ENCODE data around the gene DNAJC28.

Gene DNAJC28, protein sequence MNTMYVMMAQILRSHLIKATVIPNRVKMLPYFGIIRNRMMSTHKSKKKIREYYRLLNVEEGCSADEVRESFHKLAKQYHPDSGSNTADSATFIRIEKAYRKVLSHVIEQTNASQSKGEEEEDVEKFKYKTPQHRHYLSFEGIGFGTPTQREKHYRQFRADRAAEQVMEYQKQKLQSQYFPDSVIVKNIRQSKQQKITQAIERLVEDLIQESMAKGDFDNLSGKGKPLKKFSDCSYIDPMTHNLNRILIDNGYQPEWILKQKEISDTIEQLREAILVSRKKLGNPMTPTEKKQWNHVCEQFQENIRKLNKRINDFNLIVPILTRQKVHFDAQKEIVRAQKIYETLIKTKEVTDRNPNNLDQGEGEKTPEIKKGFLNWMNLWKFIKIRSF

DNA sequence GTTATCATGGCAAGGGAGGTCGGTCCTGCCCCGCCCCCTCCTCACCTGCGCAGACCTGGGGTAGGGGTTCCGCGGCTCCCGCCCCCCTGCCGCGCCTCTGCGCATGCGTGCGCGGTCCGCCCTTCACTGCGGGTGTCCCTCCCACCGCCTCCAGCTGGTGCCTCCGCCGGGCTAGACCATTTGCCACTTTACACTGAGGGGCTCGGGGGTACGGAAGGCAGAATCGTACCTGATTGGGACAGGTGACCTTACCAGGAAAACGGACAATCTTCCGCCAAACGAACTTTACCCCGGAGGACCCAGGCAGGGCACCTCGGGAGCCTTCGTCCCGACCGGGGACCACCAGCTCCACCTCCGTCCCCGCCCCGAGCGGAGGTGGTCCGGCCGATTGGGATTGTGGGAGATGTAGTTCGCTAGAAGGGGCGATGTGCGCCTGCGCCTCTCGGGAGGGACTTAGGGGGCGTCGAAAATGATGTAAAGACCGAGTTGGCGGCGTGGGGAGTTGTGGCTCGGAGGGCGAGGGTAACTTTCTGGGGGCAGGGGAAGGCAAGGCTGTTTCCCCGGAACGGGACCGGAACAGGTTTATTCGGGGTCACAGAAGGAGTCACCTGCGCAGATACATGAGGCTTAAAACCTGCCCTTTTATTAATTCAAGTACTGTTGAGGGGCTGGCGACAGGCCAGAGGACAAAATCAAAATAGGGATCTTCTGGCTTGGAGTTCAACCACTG lies at the start of gene DNAJC28:
Gene DNAJC28, minus strand, starts transcription at position 344 of the 730 bp plus-strand sequence. CDS start 2,323 bp downstream, outside the sequence.
- H3K4me3 ChIP-seq (ENCODE audit: insufficient read length, low read depth) = peak within 1 kb of the TSS; percentile 74
- DNase-seq (ENCODE audit: low read depth, low spot score) = peak; percentile 97
- H3K9me3 ChIP-seq (ENCODE audit: insufficient read depth, low read length) = no peaks in the 10 kb centered on the region
- peaks cover 6% of the 10 kb centered on the region for H3K4me1 ChIP-seq (ENCODE audit: insufficient read depth, insufficient read length)
- peak within 1 kb of the TSS; percentile 86 for H3K9ac ChIP-seq (ENCODE audit: insufficient read length, low read depth)
- no peaks in the 10 kb centered on the region for H3K27me3 ChIP-seq (ENCODE audit: insufficient read depth, insufficient read length)
- H3K36me3 ChIP-seq (ENCODE audit: insufficient read depth, insufficient read length, low read length) = no peaks in the 10 kb centered on the region
- no peak for TF ChIP-seq SUZ12 (IDR thresholded peaks at IDR 0.05; ENCODE audit: extremely low read depth, insufficient read depth, insufficient read length)
- peak; percentile 24 for TF ChIP-seq YY1 (IDR thresholded peaks at IDR 0.05; ENCODE audit: insufficient read depth, insufficient read length)

DNA sequence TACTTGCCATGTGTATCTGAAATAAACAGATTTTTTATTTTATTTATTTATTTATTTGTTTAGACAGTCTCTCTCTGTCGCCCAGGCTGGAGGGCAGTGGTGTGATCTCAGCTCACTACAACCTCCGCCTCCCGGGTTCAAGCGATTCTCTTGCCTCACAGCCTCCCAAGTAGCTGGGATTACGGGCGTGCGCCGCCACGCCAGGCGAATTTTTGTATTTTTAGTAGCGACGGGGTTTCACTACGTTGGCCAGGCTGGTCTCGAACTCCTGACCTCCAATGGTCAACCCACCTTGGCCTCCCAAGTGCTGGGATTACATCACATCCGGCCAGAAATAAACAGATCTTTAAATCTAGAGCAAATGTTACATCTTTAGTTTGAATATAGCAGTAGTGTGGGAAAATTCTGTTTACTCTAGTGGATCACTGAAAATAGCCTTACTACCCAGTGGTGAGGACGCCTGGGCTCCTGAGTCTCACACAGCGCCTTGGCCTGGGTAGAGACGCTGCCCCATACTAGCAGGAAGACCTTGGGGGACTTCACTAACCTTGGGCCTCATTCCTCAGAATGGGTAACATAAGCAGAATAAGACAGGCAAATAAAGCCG lies 49.7 kb upstream of the DNAJC28 start:
- peaks cover 64% of the 10 kb centered on the region for H3K36me3 ChIP-seq (ENCODE audit: insufficient read depth, insufficient read length, low read length)
- no peaks in the 10 kb centered on the region for H3K4me1 ChIP-seq (ENCODE audit: insufficient read depth, insufficient read length)
- no peaks in the 10 kb centered on the region for H3K27me3 ChIP-seq (ENCODE audit: insufficient read depth, insufficient read length)
- H3K9ac ChIP-seq (ENCODE audit: insufficient read length, low read depth) = peak overlapping the region; percentile 99
- no peak for TF ChIP-seq ZNF274 (IDR thresholded peaks at IDR 0.05; ENCODE audit: low read depth, low read length)
- TF ChIP-seq SUZ12 (IDR thresholded peaks at IDR 0.05; ENCODE audit: extremely low read depth, insufficient read depth, insufficient read length) = no peak
- no peak for TF ChIP-seq YY1 (IDR thresholded peaks at IDR 0.05; ENCODE audit: insufficient read depth, insufficient read length)
- no peak for DNase-seq (ENCODE audit: low read depth, low spot score)
- no peaks in the 10 kb centered on the region for H3K9me3 ChIP-seq (ENCODE audit: insufficient read depth, low read length)
- H3K4me3 ChIP-seq (ENCODE audit: insufficient read length, low read depth) = peak overlapping the region; percentile 88

DNA sequence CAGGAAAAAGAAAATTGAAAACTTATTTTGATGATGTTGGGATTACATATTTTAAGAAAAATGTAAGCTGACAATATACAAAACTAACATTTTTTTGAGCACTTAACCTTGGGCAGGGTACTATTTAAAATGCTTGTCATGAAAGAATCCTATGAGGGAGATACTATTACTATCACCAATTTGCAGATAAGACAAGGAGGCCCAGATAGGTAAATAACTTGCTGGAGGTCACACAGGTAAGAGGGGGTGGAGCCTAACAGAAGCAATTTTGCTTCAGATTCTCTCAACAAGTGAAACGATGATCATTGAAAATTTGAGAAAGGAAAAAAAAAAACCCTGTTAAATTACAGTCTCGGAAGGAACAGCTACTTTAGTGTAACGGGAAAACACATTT lies 49.2 kb upstream of the DNAJC28 start:
- H3K36me3 ChIP-seq (ENCODE audit: insufficient read depth, insufficient read length, low read length) = peaks cover 64% of the 10 kb centered on the region

DNA sequence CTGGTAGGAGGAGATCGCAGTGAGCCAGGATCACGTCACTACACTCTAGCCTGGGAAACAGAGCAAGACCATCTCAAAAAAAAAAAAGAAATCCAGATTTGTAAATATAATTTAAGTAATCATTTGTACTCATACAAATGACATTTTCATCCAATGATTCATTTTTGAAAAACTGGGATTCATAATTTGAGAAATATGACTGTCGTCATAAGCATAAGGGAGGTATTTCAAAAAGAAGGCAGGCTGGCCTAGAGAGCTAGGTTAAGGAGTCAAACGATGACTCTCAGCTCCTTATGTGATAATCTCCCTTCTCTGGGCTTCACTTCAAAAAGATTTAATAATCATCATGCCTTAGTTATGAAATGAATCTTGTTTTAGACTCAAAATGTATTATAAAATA lies 48.1 kb upstream of the DNAJC28 start:
- Histone ChIP-seq H3K4me3 (ENCODE audit: insufficient read length, low read depth) (no peak overlapping the region), H3K36me3 (ENCODE audit: insufficient read depth, insufficient read length, low read length) (peaks cover 66% of the 10 kb centered on the region), H3K27me3 (ENCODE audit: insufficient read depth, insufficient read length) (no peaks in the 10 kb centered on the region), H3K9me3 (ENCODE audit: insufficient read depth, low read length) (no peaks in the 10 kb centered on the region), H3K9ac (ENCODE audit: insufficient read length, low read depth) (no peak overlapping the region), H3K4me1 (ENCODE audit: insufficient read depth, insufficient read length) (no peaks in the 10 kb centered on the region)
- TF ChIP-seq ZNF274 (IDR thresholded peaks at IDR 0.05; ENCODE audit: low read depth, low read length) = no peak
- no peak for TF ChIP-seq SUZ12 (IDR thresholded peaks at IDR 0.05; ENCODE audit: extremely low read depth, insufficient read depth, insufficient read length)
- no peak for TF ChIP-seq YY1 (IDR thresholded peaks at IDR 0.05; ENCODE audit: insufficient read depth, insufficient read length)
- DNase-seq (ENCODE audit: low read depth, low spot score) = no peak

More for the DNA sequence above, 49.2 kb upstream of the DNAJC28 start:
- H3K4me3 ChIP-seq (ENCODE audit: insufficient read length, low read depth) = peak overlapping the region; percentile 88
- H3K4me1 ChIP-seq (ENCODE audit: insufficient read depth, insufficient read length) = no peaks in the 10 kb centered on the region
- H3K9me3 ChIP-seq (ENCODE audit: insufficient read depth, low read length) = no peaks in the 10 kb centered on the region
- peak overlapping the region; percentile 14 for H3K9ac ChIP-seq (ENCODE audit: insufficient read length, low read depth)
- no peak for TF ChIP-seq YY1 (IDR thresholded peaks at IDR 0.05; ENCODE audit: insufficient read depth, insufficient read length)
- no peak for TF ChIP-seq SUZ12 (IDR thresholded peaks at IDR 0.05; ENCODE audit: extremely low read depth, insufficient read depth, insufficient read length)
- no peak for TF ChIP-seq ZNF274 (IDR thresholded peaks at IDR 0.05; ENCODE audit: low read depth, low read length)
- H3K27me3 ChIP-seq (ENCODE audit: insufficient read depth, insufficient read length) = no peaks in the 10 kb centered on the region
- no peak for DNase-seq (ENCODE audit: low read depth, low spot score)

DNA sequence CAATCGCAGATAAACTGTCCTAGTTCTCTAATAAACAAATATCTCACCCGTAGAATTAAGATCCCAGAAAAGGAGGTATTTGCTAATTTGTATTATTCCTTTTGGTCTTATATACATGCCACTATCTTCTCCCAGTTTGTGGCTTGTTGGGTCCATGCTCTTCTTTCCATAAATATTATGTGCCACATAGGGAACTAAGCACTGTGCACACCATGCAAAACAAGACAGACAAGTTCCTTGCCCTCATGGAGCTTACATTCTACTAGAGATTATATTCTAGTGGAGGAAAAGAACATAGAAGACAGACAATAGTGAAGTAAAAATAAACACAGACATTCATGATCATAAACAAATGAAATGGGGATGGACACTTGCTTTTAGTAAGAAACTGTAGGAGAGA lies 45.7 kb upstream of the DNAJC28 start:
- Histone ChIP-seq H3K36me3 (ENCODE audit: insufficient read depth, insufficient read length, low read length) (peaks cover 81% of the 10 kb centered on the region), H3K4me1 (ENCODE audit: insufficient read depth, insufficient read length) (no peaks in the 10 kb centered on the region), H3K27me3 (ENCODE audit: insufficient read depth, insufficient read length) (no peaks in the 10 kb centered on the region), H3K4me3 (ENCODE audit: insufficient read length, low read depth) (no peak overlapping the region), H3K9ac (ENCODE audit: insufficient read length, low read depth) (no peak overlapping the region), H3K9me3 (ENCODE audit: insufficient read depth, low read length) (no peaks in the 10 kb centered on the region)
- TF ChIP-seq YY1 (IDR thresholded peaks at IDR 0.05; ENCODE audit: insufficient read depth, insufficient read length) = no peak
- no peak for TF ChIP-seq ZNF274 (IDR thresholded peaks at IDR 0.05; ENCODE audit: low read depth, low read length)
- TF ChIP-seq SUZ12 (IDR thresholded peaks at IDR 0.05; ENCODE audit: extremely low read depth, insufficient read depth, insufficient read length) = no peak
- DNase-seq (ENCODE audit: low read depth, low spot score) = no peak

DNA sequence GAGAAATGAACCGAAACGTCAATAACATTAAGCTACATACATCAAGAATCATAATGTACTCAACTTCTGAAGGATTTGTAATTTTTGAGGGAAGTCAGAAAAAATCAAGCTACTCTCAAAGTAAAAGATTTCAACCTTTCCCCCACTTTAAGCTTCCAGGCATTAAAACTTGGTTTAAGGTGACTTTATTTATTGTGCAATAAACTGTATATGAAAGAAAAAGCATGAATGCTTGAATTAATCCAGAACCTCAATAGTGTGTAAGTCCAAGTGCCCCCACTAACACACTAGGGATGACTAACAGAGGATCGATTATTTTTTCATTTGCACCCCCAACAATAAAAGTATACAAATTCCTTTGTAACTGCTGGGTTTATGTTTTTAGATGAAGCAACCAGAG lies 39.5 kb upstream of the DNAJC28 start:
- Histone ChIP-seq H3K4me1 (ENCODE audit: insufficient read depth, insufficient read length) (no peaks in the 10 kb centered on the region), H3K36me3 (ENCODE audit: insufficient read depth, insufficient read length, low read length) (peaks cover 97% of the 10 kb centered on the region), H3K27me3 (ENCODE audit: insufficient read depth, insufficient read length) (no peaks in the 10 kb centered on the region), H3K4me3 (ENCODE audit: insufficient read length, low read depth) (no peak overlapping the region), H3K9ac (ENCODE audit: insufficient read length, low read depth) (no peak overlapping the region), H3K9me3 (ENCODE audit: insufficient read depth, low read length) (no peaks in the 10 kb centered on the region)
- no peak for DNase-seq (ENCODE audit: low read depth, low spot score)
- TF ChIP-seq YY1 (IDR thresholded peaks at IDR 0.05; ENCODE audit: insufficient read depth, insufficient read length) (no peak), ZNF274 (IDR thresholded peaks at IDR 0.05; ENCODE audit: low read depth, low read length) (no peak), SUZ12 (IDR thresholded peaks at IDR 0.05; ENCODE audit: extremely low read depth, insufficient read depth, insufficient read length) (no peak)

DNA sequence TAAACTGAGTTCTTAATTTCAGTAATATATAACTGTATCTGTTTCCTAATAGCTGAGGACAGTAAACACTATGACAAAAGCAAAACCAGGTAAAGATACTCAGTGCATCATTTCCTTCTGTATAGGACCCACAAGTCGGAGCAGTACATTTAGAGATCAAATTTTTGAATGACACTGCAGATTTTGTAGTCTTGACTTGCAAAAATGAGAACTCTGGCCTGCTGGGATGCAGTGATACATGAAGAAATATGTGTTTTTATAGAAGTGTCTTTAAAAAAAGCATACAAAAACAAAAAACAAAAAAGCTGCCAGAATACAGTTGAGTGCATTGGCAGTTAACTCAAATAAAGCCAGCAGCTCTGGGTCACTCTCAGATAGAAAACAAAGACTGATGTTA lies 31.4 kb upstream of the DNAJC28 start:
- Histone ChIP-seq H3K9ac (ENCODE audit: insufficient read length, low read depth) (no peak overlapping the region), H3K4me1 (ENCODE audit: insufficient read depth, insufficient read length) (no peaks in the 10 kb centered on the region), H3K4me3 (ENCODE audit: insufficient read length, low read depth) (no peak overlapping the region), H3K36me3 (ENCODE audit: insufficient read depth, insufficient read length, low read length) (peaks cover 92% of the 10 kb centered on the region), H3K9me3 (ENCODE audit: insufficient read depth, low read length) (no peaks in the 10 kb centered on the region), H3K27me3 (ENCODE audit: insufficient read depth, insufficient read length) (no peaks in the 10 kb centered on the region)
- DNase-seq (ENCODE audit: low read depth, low spot score) = no peak
- TF ChIP-seq SUZ12 (IDR thresholded peaks at IDR 0.05; ENCODE audit: extremely low read depth, insufficient read depth, insufficient read length) (no peak), ZNF274 (IDR thresholded peaks at IDR 0.05; ENCODE audit: low read depth, low read length) (no peak), YY1 (IDR thresholded peaks at IDR 0.05; ENCODE audit: insufficient read depth, insufficient read length) (no peak)
